ENCODE measurements around the gene MACROD2.

MACROD2 gene

GRCh38 chr20:15610787-15611186 lies 1615.5 kb downstream of the MACROD2 start:
- H3K9me3 ChIP-seq, result no peaks in the 10 kb centered on the region
- no peaks in the 10 kb centered on the region for H3K36me3 ChIP-seq
- no peak overlapping the region for H3K4me3 ChIP-seq (ENCODE audit: low read depth, low read length)
- peak; percentile 18 for DNase-seq
- H3K27me3 ChIP-seq, result no peaks in the 10 kb centered on the region
- H3K4me1 ChIP-seq, result peaks cover 18% of the 10 kb centered on the region
- TF ChIP-seq CTCF (IDR thresholded peaks at IDR 0.05; ENCODE audit: low read depth, low read length), result no peak

GRCh38 chr20:15611541-15611940 lies 1616.2 kb downstream of the MACROD2 start:
- no peak for TF ChIP-seq CTCF (IDR thresholded peaks at IDR 0.05; ENCODE audit: low read depth, low read length)
- Histone ChIP-seq H3K4me1 (peaks cover 18% of the 10 kb centered on the region), H3K9me3 (no peaks in the 10 kb centered on the region), H3K27me3 (no peaks in the 10 kb centered on the region), H3K36me3 (no peaks in the 10 kb centered on the region), H3K4me3 (ENCODE audit: low read depth, low read length) (peak overlapping the region; percentile 34)
- no peak for DNase-seq

- Histone ChIP-seq H3K36me3 (no peaks in the 10 kb centered on the region), H3K4me3 (ENCODE audit: low read depth, low read length) (peak overlapping the region; percentile 34), H3K4me1 (peaks cover 18% of the 10 kb centered on the region), H3K9me3 (no peaks in the 10 kb centered on the region), H3K27me3 (no peaks in the 10 kb centered on the region)
- DNase-seq, result peak; percentile 18
- no peak for TF ChIP-seq CTCF (IDR thresholded peaks at IDR 0.05; ENCODE audit: low read depth, low read length)
Measured at GRCh38 chr20:15612198-15612597, 1616.9 kb downstream of the MACROD2 start.

- no peak for DNase-seq
- TF ChIP-seq CTCF (IDR thresholded peaks at IDR 0.05; ENCODE audit: low read depth, low read length), result no peak
- H3K4me3 ChIP-seq (ENCODE audit: low read depth, low read length), result peak overlapping the region; percentile 34
- peaks cover 23% of the 10 kb centered on the region for H3K4me1 ChIP-seq
- no peaks in the 10 kb centered on the region for H3K9me3 ChIP-seq
- H3K36me3 ChIP-seq, result no peaks in the 10 kb centered on the region
- H3K27me3 ChIP-seq, result no peaks in the 10 kb centered on the region
Measured at GRCh38 chr20:15612769-15613168, 1617.5 kb downstream of the MACROD2 start.

- TF ChIP-seq CTCF (IDR thresholded peaks at IDR 0.05; ENCODE audit: low read depth, low read length), result no peak
- H3K4me3 ChIP-seq (ENCODE audit: low read depth, low read length), result no peak overlapping the region
- H3K9me3 ChIP-seq, result no peaks in the 10 kb centered on the region
- DNase-seq, result no peak
- peaks cover 23% of the 10 kb centered on the region for H3K4me1 ChIP-seq
- H3K27me3 ChIP-seq, result no peaks in the 10 kb centered on the region
- no peaks in the 10 kb centered on the region for H3K36me3 ChIP-seq
Measured at GRCh38 chr20:15613530-15613929, 1618.2 kb downstream of the MACROD2 start.

GRCh38 chr20:15616626-15617025 lies 1621.3 kb downstream of the MACROD2 start:
- TF ChIP-seq CTCF (IDR thresholded peaks at IDR 0.05; ENCODE audit: low read depth, low read length), result no peak
- Histone ChIP-seq H3K9me3 (no peaks in the 10 kb centered on the region), H3K27me3 (no peaks in the 10 kb centered on the region), H3K4me3 (ENCODE audit: low read depth, low read length) (no peak overlapping the region), H3K36me3 (no peaks in the 10 kb centered on the region), H3K4me1 (peaks cover 19% of the 10 kb centered on the region)
- no peak for DNase-seq
